NT2/D1 (cell line): ENCODE measurements around the gene EPHB3.
A peak's percentile ranks its signal among the peaks of the same experiment; 100 is the strongest.

Source experiments
- DNase-seq: peaks from one replicate; pipeline ENCODE4 v3.0.0-alpha.2; 2011; ENCODE audit warnings: low read depth, low spot score
- H3K27me3 ChIP-seq: 2 replicates; pipeline ENCODE4 v1.6.0; 2011; ENCODE audit warnings: mild to moderate bottlenecking; ENCODE audit not compliant: insufficient read length, insufficient read depth
- H3K36me3 ChIP-seq: 2 replicates; pipeline ENCODE4 v1.6.1; 2011; ENCODE audit warnings: mild to moderate bottlenecking, low read length, mixed read lengths; ENCODE audit not compliant: insufficient read depth, insufficient read length
- H3K4me1 ChIP-seq: 2 replicates; pipeline ENCODE4 v1.5.1; 2011; ENCODE audit not compliant: insufficient read depth, insufficient read length
- H3K4me3 ChIP-seq: 2 replicates; pipeline ENCODE4 v1.5.1; 2011; ENCODE audit warnings: low read depth; ENCODE audit not compliant: insufficient read length
- H3K9ac ChIP-seq: 2 replicates; pipeline ENCODE4 v1.6.0; 2011; ENCODE audit warnings: low read depth; ENCODE audit not compliant: insufficient read length
- H3K9me3 ChIP-seq: 2 replicates; pipeline ENCODE4 v1.5.1; 2011; ENCODE audit warnings: mild to moderate bottlenecking, low read length; ENCODE audit not compliant: insufficient read depth
- SUZ12 ChIP-seq: IDR thresholded peaks from 2 replicates; pipeline ENCODE4 v1.6.1; 2011; ENCODE audit not compliant: insufficient read length, insufficient read depth; ENCODE audit errors: extremely low read depth
- YY1 ChIP-seq: IDR thresholded peaks from 2 replicates; pipeline ENCODE4 v1.6.1; 2011; ENCODE audit not compliant: insufficient read length, insufficient read depth
- ZNF274 ChIP-seq: IDR thresholded peaks from 2 replicates; pipeline ENCODE4 v1.6.1; 2011; ENCODE audit warnings: mild to moderate bottlenecking, low read depth, low read length

Gene EPHB3

DNA sequence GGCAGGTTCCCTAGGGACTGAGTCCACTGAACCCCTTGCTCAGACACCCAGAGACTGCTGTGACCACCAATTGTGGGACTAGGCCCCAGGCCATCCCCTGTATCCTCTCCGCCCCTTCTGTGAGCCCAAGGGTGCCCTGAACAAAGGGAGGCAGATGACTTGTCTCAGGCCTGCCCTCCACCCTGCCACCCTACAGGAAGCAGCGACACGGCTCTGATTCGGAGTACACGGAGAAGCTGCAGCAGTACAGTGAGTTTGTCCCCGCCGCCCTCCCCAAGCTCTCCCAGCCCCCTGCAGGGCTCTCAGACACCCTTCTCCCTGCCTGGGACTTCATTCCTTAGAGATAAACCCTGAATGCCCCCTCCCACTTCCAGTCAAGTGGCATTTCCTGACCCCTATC is 16.6 kb downstream of the EPHB3 start:
- Histone ChIP-seq H3K4me3 (no peak overlapping the region), H3K4me1 (peaks cover 46% of the 10 kb centered on the region), H3K9ac (no peak overlapping the region), H3K36me3 (peaks cover 64% of the 10 kb centered on the region), H3K27me3 (no peaks in the 10 kb centered on the region), H3K9me3 (no peaks in the 10 kb centered on the region)
- no peak for DNase-seq
- TF ChIP-seq SUZ12, result no peak
- no peak for TF ChIP-seq YY1
- TF ChIP-seq ZNF274, result no peak

DNA sequence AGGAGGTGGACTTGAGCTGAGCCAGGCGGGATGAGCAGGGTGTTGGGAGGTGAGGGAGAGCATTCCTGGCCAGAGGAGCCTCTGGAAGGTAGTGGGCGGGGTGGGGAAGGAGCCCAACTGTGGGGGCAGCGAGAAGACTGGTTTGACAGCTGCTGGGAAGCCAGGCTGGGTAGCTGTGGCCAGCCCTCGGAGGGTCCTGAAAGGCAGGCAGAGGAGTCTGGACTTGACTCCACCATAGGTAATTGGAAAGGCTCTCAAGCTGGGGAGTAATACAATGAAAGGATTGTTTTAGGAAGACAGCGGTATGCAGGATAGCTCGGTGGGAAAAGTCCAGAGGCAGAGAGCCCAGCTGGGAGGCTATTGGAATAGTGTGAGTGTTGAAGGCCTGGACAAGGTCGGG is 17.2 kb downstream of the EPHB3 start:
- Histone ChIP-seq H3K27me3 (no peaks in the 10 kb centered on the region), H3K36me3 (peaks cover 61% of the 10 kb centered on the region), H3K9me3 (no peaks in the 10 kb centered on the region), H3K4me1 (peaks cover 47% of the 10 kb centered on the region), H3K9ac (no peak overlapping the region), H3K4me3 (no peak overlapping the region)
- no peak for TF ChIP-seq ZNF274
- TF ChIP-seq YY1, result no peak
- TF ChIP-seq SUZ12, result no peak
- DNase-seq, result no peak

DNA sequence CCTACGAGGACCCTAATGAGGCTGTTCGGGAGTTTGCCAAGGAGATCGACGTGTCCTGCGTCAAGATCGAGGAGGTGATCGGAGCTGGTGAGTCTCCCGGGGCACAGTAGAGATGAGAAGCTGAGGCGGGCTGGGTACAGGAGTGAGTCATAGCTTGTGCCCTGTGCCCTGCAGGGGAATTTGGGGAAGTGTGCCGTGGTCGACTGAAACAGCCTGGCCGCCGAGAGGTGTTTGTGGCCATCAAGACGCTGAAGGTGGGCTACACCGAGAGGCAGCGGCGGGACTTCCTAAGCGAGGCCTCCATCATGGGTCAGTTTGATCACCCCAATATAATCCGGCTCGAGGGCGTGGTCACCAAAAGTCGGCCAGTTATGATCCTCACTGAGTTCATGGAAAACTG is 17.9 kb downstream of the EPHB3 start:
- Histone ChIP-seq H3K27me3 (no peaks in the 10 kb centered on the region), H3K4me1 (peaks cover 46% of the 10 kb centered on the region), H3K9ac (no peak overlapping the region), H3K36me3 (peaks cover 58% of the 10 kb centered on the region), H3K9me3 (no peaks in the 10 kb centered on the region), H3K4me3 (no peak overlapping the region)
- DNase-seq, result no peak
- TF ChIP-seq SUZ12, result no peak

DNA sequence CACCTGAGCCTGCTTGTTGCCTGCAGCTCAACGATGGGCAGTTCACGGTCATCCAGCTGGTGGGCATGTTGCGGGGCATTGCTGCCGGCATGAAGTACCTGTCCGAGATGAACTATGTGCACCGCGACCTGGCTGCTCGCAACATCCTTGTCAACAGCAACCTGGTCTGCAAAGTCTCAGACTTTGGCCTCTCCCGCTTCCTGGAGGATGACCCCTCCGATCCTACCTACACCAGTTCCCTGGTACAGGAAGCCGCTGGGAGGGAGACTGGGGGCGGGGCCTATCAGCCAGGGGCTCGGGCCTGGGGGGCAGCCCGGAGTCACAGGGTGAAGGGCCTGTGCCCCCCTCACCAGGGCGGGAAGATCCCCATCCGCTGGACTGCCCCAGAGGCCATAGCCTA is 18.8 kb downstream of the EPHB3 start:
- Histone ChIP-seq H3K9ac (no peak overlapping the region), H3K36me3 (peaks cover 58% of the 10 kb centered on the region), H3K27me3 (no peaks in the 10 kb centered on the region), H3K4me3 (no peak overlapping the region), H3K4me1 (peaks cover 42% of the 10 kb centered on the region), H3K9me3 (no peaks in the 10 kb centered on the region)
- TF ChIP-seq YY1, result no peak
- no peak for TF ChIP-seq SUZ12
- TF ChIP-seq ZNF274, result no peak
- no peak for DNase-seq

DNA sequence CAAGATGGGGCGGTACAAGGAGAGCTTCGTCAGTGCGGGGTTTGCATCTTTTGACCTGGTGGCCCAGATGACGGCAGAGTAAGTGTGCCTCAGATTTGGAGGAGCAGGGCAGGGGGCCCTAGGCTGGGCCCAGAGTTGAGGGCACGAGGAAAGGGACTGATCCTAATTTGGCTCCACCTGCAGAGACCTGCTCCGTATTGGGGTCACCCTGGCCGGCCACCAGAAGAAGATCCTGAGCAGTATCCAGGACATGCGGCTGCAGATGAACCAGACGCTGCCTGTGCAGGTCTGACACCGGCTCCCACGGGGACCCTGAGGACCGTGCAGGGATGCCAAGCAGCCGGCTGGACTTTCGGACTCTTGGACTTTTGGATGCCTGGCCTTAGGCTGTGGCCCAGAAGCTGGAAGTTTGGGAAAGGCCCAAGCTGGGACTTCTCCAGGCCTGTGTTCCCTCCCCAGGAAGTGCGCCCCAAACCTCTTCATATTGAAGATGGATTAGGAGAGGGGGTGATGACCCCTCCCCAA is 19.8 kb downstream of the EPHB3 start:
- Histone ChIP-seq H3K9ac (peak overlapping the region; percentile 47), H3K36me3 (peaks cover 49% of the 10 kb centered on the region), H3K4me3 (no peak overlapping the region), H3K4me1 (peaks cover 38% of the 10 kb centered on the region), H3K27me3 (peaks cover 6% of the 10 kb centered on the region), H3K9me3 (no peaks in the 10 kb centered on the region)
- DNase-seq, result no peak
- no peak for TF ChIP-seq YY1
- no peak for TF ChIP-seq ZNF274
- TF ChIP-seq SUZ12, result no peak

DNA sequence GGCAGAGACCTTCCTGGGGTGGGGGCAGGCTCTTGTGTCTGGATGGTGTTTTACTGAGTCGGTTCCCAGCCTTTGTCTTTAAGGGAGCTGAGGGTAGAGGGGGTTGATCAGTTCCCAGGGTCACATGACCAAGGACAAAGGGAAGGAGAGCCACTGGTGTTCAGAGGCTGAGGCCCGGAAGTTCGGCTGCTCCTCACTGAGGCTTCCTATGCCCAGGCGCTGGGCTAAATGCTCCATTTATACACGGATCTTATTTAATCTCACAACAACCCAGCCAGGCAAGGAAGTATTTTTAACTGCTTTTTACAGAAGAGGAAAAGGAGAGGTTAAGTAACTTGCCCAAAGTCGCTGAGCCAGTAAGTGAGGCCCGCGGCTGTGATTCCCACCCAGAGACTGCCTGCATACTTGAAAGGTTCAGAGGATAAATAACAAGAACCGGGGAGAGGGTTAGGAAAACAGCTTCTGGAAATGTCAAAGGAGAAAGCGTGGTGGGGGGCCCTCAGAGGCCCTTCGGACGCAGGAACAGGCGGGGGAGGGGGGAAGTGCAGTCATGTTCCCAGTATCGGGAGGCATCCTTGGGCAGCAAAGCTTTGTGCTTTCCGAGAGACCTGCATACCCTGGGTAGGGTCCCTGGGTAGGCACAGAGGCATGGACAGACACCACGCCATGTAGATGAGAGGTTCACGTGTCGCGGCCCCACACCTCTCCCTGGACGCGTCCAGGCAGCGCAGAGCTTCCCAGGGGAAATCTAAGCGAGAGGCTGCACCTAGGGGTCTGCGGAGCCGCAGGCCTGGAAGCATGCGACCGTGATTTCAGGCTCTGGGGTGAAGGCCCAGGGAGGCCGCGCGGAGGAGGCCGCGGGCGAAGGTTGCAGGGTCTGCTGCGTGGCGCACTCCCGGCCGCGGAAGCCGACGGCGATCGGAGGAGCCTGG is 21.3 kb downstream of the EPHB3 start:
- Histone ChIP-seq H3K36me3 (peaks cover 34% of the 10 kb centered on the region), H3K9me3 (no peaks in the 10 kb centered on the region), H3K9ac (peak overlapping the region; percentile 91), H3K4me1 (peaks cover 36% of the 10 kb centered on the region), H3K27me3 (peaks cover 6% of the 10 kb centered on the region), H3K4me3 (peak overlapping the region; percentile 76)
- DNase-seq, result peak; percentile 88
- TF ChIP-seq SUZ12, result no peak
- no peak for TF ChIP-seq YY1
- no peak for TF ChIP-seq ZNF274

DNA sequence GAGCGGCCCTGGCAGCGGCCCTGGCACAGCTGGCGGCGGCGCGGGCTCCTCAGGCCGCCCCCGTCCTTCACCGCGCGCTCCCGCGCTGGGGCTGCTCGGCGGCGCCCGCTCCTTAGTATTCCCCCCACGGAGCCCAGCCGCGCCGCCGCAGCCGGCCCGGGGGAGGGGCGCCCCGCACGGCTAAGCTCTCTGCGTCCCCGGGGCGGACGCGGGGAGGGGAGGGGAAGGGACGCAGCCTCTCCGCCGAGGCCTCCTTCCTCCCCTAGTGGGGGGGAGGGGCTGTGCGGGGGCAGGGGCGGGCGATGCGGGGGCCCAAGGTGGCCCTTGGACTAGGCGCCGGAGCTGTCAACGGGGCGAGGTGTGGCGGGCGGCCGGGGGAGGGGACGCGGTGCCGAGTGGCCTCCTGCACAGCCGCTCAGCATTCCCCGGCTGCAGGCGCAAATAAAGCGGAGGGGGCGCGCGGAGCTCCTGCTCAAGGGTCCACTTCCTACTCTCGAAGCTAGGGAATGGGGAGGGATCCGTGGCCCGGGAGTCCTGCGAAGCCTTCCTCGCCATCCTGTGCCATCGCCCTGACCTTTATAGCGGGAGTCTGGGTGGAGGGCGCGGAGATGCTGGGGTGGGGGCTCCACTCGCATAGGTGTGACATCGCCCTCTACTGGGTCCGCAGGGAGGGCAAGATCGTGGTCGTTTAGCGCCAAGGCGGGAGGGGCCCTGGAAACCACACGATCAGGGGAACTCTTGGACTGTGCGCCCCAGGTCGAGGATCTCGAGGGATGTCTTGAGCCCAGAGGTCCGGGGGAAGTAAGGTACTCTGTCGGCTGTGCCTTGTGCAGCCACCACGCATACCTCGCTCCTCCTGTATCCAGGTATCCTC is 22.2 kb downstream of the EPHB3 start:
- Histone ChIP-seq H3K36me3 (peaks cover 30% of the 10 kb centered on the region), H3K4me1 (peaks cover 28% of the 10 kb centered on the region), H3K4me3 (peak overlapping the region; percentile 76), H3K9ac (peak overlapping the region; percentile 91), H3K9me3 (no peaks in the 10 kb centered on the region), H3K27me3 (peaks cover 6% of the 10 kb centered on the region)
- TF ChIP-seq SUZ12, result no peak
- DNase-seq, result no peak
